ENCODE results near the gene EMC10.

EMC10 gene

GRCh38 chr19:50479761-50480251 lies 3.5 kb downstream of the EMC10 start:
- no peak for DNase-seq

GRCh38 chr19:50480281-50481111 lies 4.2 kb downstream of the EMC10 start:
- no peak for DNase-seq

GRCh38 chr19:50481351-50482149 lies 5.2 kb downstream of the EMC10 start:
- DNase-seq: no peak

GRCh38 chr19:50482271-50482855 lies 6.1 kb downstream of the EMC10 start:
- DNase-seq: no peak

- DNase-seq: no peak
Measured at GRCh38 chr19:50482916-50483315, 6.6 kb downstream of the EMC10 start.

- DNase-seq: no peak
Measured at GRCh38 chr19:50485284-50485955, 9.1 kb downstream of the EMC10 start.

GRCh38 chr19:50486823-50487515 lies 10.7 kb downstream of the EMC10 start:
- no peak for DNase-seq

- no peak for DNase-seq
Measured at GRCh38 chr19:50488389-50489194, 12.3 kb downstream of the EMC10 start.

GRCh38 chr19:50489461-50490011 lies 13.2 kb downstream of the EMC10 start:
- no peak for DNase-seq

- no peak for DNase-seq
Measured at GRCh38 chr19:50490411-50490811, 14.1 kb downstream of the EMC10 start.

- no peak for DNase-seq
Measured at GRCh38 chr19:50490991-50491472, 14.7 kb downstream of the EMC10 start.

GRCh38 chr19:50492303-50493052 lies 16.2 kb downstream of the EMC10 start:
- DNase-seq: no peak

GRCh38 chr19:50493171-50493570 lies 16.9 kb downstream of the EMC10 start:
- DNase-seq: no peak

GRCh38 chr19:50494186-50495019 lies 18.1 kb downstream of the EMC10 start:
- no peak for DNase-seq

GRCh38 chr19:50495020-50495531 lies 18.8 kb downstream of the EMC10 start:
- no peak for DNase-seq

- DNase-seq: no peak
Measured at GRCh38 chr19:50496189-50497021, 20.1 kb downstream of the EMC10 start.

- DNase-seq: no peak
Measured at GRCh38 chr19:50497022-50497405, 20.7 kb downstream of the EMC10 start.

All from bone marrow (tissue), 2 donors.